CD1c-positive myeloid dendritic cell (primary cell): ENCODE measurements around the gene GPX1.
"Not testable (repeated sequence)": the region's sequence is repeated elsewhere in the genome, so short reads cannot be mapped to it uniquely, and the experiment has no call there.

Experiments
- DNase-seq: peaks from one replicate; pipeline ENCODE4 v3.0.0-alpha.2; 2016; ENCODE audit errors: extremely low spot score

The GPX1 gene

DNA sequence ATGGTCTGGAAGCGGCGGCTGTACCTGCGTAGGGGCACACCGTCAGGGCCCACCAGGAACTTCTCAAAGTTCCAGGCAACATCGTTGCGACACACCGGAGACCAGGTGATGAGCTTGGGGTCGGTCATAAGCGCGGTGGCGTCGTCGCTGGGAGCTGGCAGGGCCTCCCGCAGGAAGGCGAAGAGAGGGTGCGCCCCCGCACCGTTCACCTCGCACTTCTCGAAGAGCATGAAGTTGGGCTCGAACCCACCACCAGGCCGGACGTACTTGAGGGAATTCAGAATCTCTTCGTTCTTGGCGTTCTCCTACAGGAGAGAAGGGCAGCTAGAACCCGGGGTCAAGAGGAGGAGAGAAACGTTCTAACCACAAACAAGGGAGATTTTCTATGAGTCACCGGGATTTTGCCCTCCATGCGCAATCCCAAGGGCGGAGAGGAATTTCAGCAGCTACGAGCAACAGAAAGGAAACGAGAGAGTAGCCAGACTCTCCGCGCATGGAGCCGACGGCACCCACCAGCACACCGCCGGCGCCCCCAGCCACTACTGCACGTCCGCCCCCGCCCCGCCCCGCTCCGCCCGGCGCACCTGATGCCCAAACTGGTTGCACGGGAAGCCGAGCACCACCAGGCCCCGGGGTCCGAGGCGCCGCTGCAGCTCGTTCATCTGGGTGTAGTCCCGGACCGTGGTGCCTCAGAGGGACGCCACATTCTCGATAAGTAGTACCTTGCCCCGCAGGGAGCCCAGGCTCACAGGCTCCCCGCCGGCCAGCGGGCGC is 523 bp downstream of the GPX1 start:
- DNase-seq: peak; percentile 78

DNA sequence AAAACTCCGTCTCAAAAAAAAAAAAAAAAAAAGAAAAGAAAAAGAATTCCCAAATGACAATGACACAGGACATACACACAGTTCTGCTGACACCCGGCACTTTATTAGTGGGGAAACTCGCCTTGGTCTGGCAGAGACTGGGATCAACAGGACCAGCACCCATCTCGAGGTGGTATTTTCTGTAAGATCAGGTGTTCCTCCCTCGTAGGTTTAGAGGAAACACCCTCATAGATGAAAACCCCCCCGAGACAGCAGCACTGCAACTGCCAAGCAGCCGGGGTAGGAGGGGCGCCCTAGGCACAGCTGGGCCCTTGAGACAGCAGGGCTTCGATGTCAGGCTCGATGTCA is 1.1 kb downstream of the GPX1 start:
- DNase-seq: not testable (repeated sequence)

DNA sequence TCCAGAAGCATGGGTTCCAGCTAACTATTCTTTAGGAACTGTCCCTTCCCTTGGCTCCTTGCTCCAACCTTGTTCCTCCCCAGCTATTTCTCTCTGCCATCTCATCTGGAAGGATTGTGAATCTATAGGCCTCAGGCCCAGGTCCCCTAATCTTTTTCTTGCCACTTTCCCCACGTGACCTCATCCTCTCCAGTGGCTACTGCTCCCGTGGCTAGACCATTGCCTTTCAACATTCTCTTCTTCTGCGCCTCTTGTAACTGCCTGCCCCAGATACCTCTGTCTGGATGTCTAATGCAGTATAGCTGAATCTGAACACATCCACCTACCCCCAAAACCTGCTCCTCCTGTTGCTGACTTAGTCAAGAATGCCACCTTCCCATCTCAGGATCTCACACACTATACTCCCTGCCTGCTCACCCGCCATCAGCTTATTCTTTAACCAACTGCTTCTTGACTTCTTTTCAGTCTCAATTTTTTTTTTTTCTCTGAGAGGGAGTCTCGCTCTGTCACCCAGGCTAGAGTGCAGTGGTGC is 5.2 kb downstream of the GPX1 start:
- no peak for DNase-seq

DNA sequence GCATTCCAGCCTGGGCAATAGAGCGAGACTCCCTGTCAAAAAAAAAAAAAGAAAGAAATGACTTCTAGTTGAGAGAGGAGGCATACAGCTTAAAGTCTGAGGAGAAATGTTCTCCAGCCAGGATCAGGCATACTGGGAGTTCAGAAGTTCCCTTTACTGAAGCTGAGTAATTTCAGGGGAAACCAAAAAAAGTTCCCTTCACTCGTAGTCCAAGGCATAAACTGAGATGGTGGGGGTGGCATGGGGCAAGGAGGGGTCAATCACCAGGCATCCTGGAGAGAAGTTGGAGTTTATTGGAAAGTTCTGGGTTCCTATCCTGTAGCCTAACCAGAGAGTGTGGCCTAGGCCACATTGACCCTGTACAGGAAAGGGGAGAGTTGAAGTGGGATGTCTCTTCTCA is 5.9 kb downstream of the GPX1 start:
- peak; percentile 92 for DNase-seq

DNA sequence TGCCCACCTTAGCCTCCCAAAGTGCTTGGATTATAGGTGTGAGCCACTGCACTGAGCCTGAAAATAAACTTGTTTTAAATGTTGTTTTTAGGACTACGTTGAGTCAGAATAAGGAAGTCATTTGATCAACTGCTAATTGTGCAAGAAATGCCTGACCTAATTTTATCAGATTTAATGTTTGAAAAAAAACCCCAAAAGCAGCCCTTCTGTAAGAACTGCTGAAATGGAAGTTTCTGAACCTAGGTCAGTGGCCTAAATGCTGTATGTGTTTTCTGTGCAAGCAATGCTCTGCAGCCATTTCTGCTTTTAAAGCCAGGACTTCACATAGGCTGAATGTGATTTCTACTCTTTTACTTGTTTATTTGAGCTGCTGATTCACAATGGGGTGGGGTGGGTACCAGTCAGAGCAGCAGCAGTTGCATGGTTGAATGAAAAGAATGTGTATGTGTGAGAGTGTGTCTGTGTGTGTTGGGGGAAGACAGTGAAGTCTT is 6.6 kb downstream of the GPX1 start:
- peak; percentile 89 for DNase-seq

DNA sequence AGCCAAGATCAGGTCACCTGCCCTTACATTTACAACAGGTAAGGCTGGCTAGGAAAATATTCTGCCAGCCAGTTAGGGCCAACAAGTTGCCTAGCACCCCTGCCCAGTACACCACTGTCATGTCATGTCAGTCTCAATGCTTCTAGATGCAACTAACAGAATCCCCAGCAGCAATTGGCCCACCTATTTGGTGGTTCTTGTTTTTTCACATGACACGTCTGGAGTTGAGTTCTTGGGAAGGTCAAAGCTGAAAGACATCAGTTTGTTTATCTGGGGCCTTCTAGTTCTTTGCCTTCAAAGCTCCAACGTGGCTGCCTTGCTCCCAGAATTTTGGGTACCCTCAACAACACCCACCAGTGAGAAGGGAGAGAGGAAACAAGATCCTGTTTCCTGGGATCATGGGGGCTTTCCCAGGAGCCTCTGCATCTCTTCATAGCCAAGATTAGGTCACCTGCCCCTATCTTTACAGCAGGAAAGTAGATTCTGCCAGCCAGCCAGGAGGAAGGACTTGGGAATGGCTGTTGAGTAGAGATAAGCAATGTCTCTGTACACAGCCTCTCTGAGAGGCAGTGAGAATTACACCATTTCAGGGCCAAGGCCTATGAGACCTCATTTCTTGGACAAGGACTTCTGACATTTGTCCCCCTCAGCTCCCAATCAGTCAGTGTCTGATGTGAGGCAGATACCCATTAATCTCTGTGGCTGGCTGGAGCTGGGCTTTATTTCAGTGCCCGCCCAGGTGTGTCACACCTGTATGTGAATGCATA is 8.6 kb downstream of the GPX1 start:
- DNase-seq: peak; percentile 53

DNA sequence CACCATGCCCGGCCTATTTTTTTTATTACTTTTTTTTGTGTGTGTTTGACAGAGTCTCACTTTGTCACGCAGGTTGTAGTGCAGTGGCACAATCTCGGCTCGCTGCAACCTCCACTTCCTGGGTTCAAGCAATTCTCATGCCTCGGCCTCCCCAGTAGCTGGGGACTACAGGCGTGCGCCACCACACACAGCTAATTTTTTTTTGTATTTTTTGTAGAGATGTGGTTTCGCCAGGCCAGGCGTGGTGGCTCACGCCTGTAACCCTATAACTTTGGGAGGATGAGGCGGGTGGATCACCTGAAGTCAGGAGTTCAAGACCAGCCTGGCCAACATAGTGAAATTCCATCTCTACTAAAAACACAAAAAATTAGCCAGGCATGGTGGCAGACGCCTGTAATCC is 9.8 kb downstream of the GPX1 start:
- not testable (repeated sequence) for DNase-seq

DNA sequence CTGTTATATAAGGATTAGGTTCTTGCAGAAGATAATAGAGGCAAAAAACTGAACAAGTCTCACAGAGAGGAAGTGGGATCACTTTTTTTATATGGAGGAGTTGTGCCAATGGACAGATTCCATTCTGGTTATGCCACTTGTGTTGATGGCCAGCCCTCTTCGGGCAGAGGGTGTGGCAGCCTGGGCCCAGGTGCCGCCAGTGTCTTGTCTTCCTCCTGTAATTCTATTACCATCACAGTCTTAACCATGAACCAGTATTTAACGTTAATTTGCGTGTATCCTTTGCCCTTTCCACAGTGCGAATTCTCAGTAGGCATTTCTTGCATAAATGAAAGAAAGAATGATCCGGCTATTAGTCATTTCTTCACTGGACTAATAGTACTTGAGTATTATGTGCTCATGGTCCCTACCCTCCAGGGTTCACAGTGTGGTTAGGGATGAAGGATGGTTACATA is 11.3 kb downstream of the GPX1 start:
- peak; percentile 61 for DNase-seq

DNA sequence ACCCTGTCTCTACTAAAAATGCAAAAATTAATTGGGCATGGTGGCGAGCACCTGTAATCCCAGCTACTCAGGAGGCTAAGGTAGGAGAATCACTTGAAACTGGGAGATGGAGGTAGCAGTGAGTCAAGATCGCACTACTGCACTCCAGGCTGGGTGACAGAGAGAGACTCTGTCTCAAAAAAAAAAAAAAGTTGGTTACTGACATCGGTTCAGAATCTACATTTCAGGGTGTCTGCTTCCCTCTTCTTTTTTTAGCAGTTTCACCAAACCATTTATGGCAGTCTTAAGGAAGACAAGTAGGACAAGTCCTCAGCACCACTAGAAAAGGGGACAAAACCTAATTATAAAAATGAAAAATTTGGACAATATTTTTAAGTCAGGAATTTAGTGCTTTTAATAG is 15.0 kb downstream of the GPX1 start:
- peak; percentile 72 for DNase-seq

DNA sequence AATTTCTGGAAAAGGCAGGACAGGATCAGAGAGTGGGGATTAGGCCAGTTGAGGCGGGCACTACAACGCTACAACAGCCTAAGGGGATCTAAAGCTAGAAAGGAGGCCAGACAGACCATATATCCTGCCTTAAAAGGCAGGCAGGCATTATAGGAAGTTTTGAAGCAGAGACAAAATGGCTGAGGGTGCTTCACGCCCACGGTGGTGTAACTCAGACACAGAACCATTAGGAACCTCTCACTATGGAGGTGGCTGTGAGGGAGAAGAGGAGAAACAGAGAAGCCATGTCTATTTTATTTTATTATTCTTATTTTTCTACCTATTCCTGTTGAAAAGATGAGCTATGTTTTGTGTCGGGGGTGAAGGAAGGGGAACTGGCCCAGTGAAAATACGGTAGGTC is 16.2 kb downstream of the GPX1 start:
- DNase-seq: peak; percentile 69

DNA sequence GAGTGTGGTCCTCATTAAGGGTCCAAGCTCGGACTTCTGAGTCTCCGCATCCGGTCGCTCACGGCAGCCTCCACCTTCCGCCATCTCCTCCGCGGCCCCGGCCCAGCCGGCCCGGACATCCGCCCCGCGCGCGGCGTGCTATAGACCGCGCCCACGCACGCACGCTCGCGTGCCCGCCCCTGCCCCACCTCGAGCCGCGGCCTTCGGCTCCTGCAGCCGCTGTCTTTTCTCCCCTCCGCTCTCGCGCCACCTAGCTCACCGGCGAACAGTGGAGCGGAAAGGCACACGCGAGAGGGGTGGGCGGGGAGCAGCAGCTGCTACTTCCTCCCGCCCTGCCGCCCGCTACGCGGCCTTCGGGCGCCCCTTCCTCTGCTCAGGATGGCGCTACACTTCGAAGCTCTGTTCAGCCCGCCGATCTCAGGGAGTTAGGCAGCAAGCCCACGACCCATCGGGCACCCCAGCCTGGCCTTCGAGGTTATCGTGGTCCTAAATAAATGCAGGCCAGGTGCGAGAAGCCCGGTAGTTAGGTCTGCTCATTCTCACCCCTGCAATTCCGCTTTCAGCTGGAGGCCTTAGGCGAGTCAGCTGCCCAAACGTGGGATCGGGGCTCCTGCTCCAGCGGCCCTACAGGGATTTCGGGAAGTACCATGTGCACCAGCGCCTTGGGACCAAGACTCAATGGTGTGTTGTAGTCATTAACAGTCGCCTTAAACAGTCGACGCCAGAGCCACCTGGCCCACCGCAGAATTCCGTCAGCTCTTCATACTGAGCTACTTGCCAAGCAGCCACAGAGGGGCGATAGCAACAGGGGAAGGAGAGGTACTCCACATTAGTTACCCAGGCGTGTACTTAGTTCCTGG is 18.0 kb downstream of the GPX1 start, which contains the start of gene USP4:
TSS of gene USP4 (minus strand) at position 113 of the 860 bp plus-strand sequence. CDS start at position 84, 29 bp downstream.
- DNase-seq: peak; percentile 96

DNA sequence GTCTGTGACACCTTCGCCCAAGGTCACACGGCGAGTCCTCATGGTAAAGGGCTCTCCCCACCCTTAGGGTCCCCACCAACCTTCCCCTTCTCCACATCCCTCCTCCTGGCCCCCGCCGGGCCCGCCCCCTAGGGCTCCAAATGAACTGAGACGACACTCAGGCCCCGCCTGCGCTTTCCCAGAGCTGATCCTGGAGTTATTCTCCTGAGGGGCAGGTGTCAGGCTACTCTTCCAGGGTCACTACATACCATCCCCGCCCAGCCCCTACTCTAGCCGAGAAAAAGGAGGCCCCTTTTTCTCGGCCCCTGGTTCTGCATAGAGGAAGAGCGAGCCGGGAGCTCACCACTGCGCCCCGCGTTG is 18.6 kb downstream of the GPX1 start:
- no peak for DNase-seq

DNA sequence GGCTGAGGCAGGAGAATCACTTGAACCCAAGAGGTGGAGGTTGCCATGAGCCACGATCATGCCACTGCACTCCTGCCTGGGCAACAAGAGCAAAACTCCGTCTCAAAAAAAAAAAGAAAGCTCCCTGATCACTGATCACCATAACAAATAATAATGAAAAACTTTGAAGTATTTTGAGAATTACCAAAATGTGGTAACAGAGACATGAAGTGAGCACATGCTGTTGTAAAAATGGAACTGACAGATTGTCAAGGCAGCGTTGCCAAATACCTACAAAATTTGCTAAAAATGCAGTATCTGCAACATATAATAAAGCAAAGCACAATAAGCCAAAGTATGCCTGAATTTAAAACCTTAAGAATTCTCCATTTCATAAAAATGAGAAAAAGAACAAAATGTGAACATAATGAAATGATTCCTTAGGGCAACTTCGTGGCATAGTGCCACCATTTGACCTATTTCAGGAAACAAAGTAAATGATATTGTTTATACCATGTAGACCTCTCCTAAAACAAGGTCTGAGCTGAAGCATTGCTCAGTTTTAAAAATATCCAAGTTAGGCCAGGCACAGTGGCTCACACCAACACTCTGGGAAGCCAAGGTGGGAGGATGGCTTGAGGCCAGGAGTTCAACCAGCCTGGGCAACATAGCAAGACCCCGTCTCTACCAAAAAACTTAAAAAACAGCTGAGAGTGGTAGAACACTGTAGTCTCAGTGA is 24.1 kb downstream of the GPX1 start:
- DNase-seq: no peak

DNA sequence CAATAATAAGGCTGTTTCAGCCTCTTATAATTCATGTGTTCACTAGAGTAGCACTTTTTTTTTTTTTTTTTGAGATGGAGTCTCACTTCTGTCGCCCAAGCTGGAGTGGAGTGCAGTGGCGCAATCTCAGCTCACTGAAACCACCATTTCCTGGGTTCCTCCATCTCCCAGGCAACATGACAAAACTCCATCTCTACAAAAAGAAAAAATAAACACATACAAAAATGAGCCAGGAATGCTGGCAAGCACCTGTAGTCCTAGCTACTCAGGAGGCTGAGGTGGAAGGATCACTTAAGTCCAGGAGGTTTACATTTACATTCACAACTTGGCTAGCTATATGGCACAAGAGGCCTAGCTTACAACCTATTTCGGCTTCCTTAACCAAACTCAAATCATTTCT is 25.1 kb downstream of the GPX1 start:
- DNase-seq: peak; percentile 56

DNA sequence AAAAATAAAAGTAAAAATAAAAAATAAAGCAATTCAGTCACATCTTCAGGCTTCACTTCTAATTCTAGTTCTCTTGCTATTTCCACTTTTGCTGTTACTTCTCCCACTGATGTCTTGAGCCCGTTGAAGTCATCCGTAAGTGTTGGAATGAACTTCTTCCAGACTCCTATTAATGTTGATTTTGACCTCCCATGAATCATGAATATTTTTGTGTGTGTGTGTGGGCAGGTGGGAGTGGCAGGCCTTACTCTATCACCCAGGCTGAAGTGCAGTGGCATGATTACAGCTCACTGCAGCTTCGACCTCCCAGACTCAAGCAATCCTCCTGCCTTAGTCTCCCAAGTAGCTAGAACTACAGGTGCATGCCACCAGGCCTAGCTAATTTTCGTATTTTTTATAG is 29.0 kb downstream of the GPX1 start:
- DNase-seq: no peak

DNA sequence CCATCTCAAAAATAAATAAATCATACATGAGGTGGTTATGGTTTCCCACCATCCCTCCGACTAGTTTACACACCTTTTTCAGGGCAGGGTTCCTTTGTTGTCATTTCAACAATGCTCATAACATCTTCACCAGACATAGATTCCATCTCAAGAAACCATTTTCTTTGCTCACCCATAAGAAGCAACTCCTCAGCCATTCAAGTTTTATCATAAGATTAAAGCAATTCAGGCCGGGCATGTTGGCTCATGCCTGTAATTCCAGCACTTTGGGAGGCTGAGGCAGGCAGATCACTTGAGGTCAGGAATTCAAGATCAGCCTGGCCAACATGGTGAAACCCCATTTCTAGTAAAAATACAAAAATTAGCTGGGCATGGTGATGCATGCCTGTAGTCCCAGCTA is 29.8 kb downstream of the GPX1 start:
- not testable (repeated sequence) for DNase-seq

DNA sequence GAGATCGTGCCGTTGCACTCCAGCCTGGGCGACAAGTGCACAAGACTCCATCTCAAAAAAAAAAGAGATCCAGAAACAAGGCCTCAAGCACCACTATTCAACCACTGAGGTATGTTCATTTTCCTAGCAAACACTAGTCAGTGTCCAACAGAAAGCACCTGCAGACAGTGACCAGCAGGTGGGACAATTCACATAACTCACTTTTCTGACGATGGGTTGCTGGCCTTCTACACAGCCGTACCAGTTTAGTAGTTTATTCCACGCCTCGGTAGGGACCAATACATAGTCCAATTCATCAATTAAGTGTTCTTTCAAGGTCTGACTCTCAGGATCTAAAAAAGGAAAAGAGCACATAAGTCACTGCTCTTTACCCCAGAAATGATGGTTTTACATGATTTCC is 30.7 kb downstream of the GPX1 start:
- DNase-seq: peak; percentile 33

DNA sequence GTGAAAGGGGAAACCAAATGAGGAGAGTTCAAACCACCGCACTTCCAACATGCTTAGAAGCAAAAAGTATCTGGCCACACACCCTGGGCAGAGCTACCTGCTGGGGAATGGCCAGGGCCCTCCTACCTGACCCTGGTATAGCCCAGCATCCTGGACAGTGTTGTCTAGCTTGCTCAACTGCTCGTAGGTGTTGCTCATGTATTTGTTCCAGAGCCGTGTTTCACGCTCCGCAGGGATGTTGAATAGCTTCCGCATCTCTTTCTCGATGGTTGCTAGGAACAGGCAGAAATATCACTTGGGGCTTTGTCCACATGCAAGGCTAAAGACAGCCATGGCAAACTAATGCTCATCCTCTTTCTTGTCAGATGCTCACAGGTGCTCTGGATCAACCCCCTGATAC is 33.4 kb downstream of the GPX1 start:
- DNase-seq: no peak

DNA sequence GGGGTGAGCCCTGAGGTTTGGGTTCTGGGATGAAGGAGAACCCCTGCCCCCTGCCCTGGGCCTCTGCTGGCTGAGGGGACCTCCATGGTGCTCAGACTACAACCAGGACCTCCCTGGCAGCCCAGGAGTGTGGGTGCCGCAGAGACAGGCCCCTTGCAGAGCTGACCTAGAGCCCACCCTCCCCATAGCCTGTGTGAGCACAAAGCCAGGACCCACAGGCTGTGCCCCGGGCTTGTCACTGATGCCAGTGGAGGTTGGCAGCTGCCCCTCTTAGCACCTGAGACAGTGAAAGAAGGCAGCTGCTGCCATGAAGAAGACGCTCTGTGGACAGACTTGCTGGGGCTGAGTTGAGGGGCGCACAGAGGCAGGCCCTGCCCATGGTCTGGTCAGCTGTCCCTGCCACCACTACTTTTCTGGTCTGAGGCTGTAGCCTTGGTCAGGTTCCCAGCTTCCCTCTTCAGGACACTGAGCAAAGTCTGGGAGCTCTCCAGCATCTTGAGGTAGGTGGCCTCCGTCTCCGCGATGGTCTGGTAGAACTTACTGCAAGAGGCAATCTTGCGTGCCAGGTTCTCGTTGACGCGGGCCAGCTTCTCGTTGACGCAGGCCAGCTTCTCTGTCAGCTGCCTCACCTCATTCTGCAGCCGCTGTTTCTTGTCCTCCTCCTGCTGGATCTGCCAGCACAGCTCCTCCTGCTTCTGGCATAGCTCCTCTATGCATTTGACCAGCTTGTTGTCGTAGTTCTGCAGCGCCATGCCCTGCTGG is 41.3 kb downstream of the GPX1 start:
- no peak for DNase-seq

DNA sequence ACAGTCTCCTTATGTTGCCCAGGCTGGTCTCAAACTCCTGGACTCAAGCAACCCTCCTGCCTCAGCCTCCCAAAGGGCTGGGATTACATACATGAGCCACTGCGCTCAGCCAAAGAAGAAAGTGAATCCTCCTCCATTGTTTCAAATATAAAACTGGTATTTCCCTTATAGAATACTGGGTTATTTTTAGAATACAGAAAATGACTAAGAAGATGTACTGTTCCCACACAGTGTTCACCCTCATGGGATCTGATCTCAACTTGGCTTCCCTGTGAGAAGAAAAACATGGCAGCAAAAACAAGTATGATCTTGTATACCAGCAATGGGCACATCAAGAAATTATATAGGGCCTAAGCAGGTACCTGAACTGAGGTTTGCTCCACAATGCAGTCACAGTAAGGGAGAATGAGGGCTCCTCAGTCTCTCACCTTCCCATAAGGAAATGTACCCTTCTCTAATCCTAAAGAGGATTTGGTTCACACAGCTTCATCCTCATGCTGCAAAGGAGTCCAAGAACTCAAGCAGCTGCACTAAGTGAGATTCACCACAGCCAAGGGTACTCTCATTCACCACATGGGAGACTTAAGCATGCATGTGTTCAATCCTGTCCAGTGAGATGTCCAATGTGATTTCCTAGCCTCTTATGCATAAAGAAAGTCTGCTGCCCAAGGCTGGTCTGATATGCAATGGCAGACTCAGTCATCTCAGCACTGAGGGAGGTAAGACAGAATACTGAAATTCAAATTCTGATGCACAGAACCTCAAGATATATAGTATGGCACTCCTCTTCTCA is 44.1 kb downstream of the GPX1 start:
- no peak for DNase-seq
